Parathyroid adenoma (tissue), 2 donors: ENCODE data around the gene HDAC4.

ENCODE experiments used
- H2AFZ ChIP-seq: fragments of 300-600 bp; sonication (generic); one replicate; pipeline ENCODE4 v1.7.0; 2017; ENCODE audit warnings: antibody characterized with exemption, mild to moderate bottlenecking
- H3K27ac ChIP-seq: fragments of 300-600 bp; sonication (generic); one replicate; pipeline ENCODE4 v1.7.0; 2017
- H3K27me3 ChIP-seq: fragments of 300-600 bp; sonication (generic); one replicate; pipeline ENCODE4 v1.7.0; 2017; ENCODE audit warnings: low read length; ENCODE audit not compliant: control insufficient read depth, insufficient read depth
- H3K36me3 ChIP-seq: fragments of 300-600 bp; sonication (generic); one replicate; pipeline ENCODE4 v1.7.0; 2017; ENCODE audit warnings: low read length; ENCODE audit not compliant: control insufficient read depth, insufficient read depth
- H3K4me1 ChIP-seq: fragments of 300-600 bp; sonication (generic); one replicate; pipeline ENCODE4 v1.7.0; 2017; ENCODE audit warnings: control low read depth
- H3K4me2 ChIP-seq: fragments of 300-600 bp; sonication (generic); one replicate; pipeline ENCODE4 v1.7.0; 2017; ENCODE audit warnings: low read length
- H3K4me3 ChIP-seq: fragments of 300-600 bp; sonication (generic); one replicate; pipeline ENCODE4 v1.7.0; 2017; ENCODE audit warnings: low read depth, low read length
- H3K79me2 ChIP-seq: fragments of 300-600 bp; sonication (generic); one replicate; pipeline ENCODE4 v1.7.0; 2017; ENCODE audit warnings: control low read depth
- H3K9ac ChIP-seq: fragments of 300-600 bp; sonication (generic); one replicate; pipeline ENCODE4 v1.7.0; 2017; ENCODE audit warnings: mild to moderate bottlenecking
- H3K9me3 ChIP-seq: fragments of 300-600 bp; sonication (generic); one replicate; pipeline ENCODE4 v1.7.0; 2017; ENCODE audit warnings: low read length; ENCODE audit not compliant: control insufficient read depth
- TF ChIP-seq, protein P1 (sequence below): fragments of 300-600 bp; sonication (generic); IDR thresholded peaks from one replicate; pipeline ENCODE4 v1.7.0; 2017; ENCODE audit warnings: antibody characterized with exemption, mild to moderate bottlenecking
- donor health status: primary hyperparathyroidism.

HDAC4 gene

GRCh38 chr2:239361311-239361642 is 39.5 kb downstream of the HDAC4 start:
- Histone ChIP-seq H3K27ac (no peak overlapping the region), H3K4me2 (no peak overlapping the region), H3K4me1 (no peaks in the 10 kb centered on the region), H3K79me2 (peaks cover 30% of the 10 kb centered on the region), H3K36me3 (no peaks in the 10 kb centered on the region), H3K9me3 (no peaks in the 10 kb centered on the region), H3K4me3 (no peak overlapping the region), H2AFZ (no peak overlapping the region), H3K27me3 (no peaks in the 10 kb centered on the region), H3K9ac (no peak overlapping the region)
- TF ChIP-seq, protein P1, sequence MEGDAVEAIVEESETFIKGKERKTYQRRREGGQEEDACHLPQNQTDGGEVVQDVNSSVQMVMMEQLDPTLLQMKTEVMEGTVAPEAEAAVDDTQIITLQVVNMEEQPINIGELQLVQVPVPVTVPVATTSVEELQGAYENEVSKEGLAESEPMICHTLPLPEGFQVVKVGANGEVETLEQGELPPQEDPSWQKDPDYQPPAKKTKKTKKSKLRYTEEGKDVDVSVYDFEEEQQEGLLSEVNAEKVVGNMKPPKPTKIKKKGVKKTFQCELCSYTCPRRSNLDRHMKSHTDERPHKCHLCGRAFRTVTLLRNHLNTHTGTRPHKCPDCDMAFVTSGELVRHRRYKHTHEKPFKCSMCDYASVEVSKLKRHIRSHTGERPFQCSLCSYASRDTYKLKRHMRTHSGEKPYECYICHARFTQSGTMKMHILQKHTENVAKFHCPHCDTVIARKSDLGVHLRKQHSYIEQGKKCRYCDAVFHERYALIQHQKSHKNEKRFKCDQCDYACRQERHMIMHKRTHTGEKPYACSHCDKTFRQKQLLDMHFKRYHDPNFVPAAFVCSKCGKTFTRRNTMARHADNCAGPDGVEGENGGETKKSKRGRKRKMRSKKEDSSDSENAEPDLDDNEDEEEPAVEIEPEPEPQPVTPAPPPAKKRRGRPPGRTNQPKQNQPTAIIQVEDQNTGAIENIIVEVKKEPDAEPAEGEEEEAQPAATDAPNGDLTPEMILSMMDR = no peak

DNA sequence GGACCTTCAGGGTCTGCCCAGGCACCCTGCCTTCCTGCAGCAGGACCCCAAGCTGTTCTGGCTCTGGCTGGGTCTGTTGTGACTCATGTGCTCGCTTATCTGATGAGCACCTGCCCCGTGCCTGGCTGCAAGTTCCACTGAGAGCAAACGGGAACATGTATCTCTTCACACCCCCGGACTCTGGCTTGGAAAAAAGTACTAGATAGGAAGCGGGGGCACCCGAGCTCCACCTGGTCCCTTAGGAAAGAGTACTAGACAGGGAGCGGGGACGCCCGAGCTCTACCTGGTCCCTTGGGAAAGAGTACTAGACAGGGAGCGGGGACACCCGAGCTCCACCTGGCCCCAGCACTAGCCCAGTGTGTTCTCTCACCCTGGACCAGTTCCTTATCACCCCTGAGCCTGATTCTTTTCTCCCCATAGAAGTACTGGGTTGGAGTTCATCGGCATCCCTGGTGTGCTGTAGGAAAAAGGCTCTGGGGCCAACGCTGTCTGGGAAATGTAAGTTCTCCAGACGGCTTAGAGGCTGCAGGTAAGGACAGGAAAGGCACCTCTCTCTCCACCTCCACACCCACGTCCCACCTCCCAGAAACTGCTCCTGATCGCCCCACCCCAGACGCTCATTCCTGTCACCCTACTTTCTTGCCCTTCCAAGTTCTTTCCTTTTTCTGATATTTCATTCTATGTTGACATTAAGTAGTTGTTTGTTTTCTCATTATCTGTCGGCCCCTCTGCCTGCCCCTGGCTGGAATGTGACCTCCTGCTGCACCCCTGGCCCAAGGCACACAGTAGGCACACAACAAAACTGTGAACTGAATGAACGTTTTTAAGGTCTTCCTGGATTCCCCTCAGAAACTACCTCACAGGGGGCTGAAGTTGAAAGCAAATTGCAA is 40.2 kb downstream of the HDAC4 start:
- H3K9me3 ChIP-seq = no peaks in the 10 kb centered on the region
- H3K27me3 ChIP-seq = no peaks in the 10 kb centered on the region
- H3K4me3 ChIP-seq = no peak overlapping the region
- TF ChIP-seq, protein P1 = no peak
- no peak overlapping the region for H3K9ac ChIP-seq
- H3K27ac ChIP-seq = no peak overlapping the region
- no peaks in the 10 kb centered on the region for H3K4me1 ChIP-seq
- no peaks in the 10 kb centered on the region for H3K36me3 ChIP-seq
- H3K79me2 ChIP-seq = peaks cover 26% of the 10 kb centered on the region
- H3K4me2 ChIP-seq = no peak overlapping the region
- no peak overlapping the region for H2AFZ ChIP-seq

GRCh38 chr2:239360008-239360407 is 40.8 kb downstream of the HDAC4 start:
- Histone ChIP-seq H3K4me1 (no peaks in the 10 kb centered on the region), H3K9me3 (no peaks in the 10 kb centered on the region), H3K4me2 (no peak overlapping the region), H3K36me3 (no peaks in the 10 kb centered on the region), H3K4me3 (no peak overlapping the region), H2AFZ (no peak overlapping the region), H3K79me2 (peaks cover 26% of the 10 kb centered on the region), H3K27ac (no peak overlapping the region), H3K27me3 (no peaks in the 10 kb centered on the region), H3K9ac (no peak overlapping the region)
- TF ChIP-seq, protein P1 = no peak

GRCh38 chr2:239359196-239359912 is 41.5 kb downstream of the HDAC4 start:
- Histone ChIP-seq H3K4me1 (no peaks in the 10 kb centered on the region), H3K27ac (no peak overlapping the region)

More at GRCh38 chr2:239359196-239359912, 41.5 kb downstream of the HDAC4 start:
- no peaks in the 10 kb centered on the region for H3K36me3 ChIP-seq
- TF ChIP-seq, protein P1 = no peak
- no peak overlapping the region for H2AFZ ChIP-seq
- peaks cover 22% of the 10 kb centered on the region for H3K79me2 ChIP-seq
- no peak overlapping the region for H3K4me2 ChIP-seq
- no peaks in the 10 kb centered on the region for H3K9me3 ChIP-seq
- H3K9ac ChIP-seq = no peak overlapping the region
- no peak overlapping the region for H3K4me3 ChIP-seq
- H3K27me3 ChIP-seq = no peaks in the 10 kb centered on the region
